MM.1S (cell line): Measurements from ENCODE around the gene CDH12.

Experiments
- EZH2 ChIP-seq: fragments of 300-600 bp; sonication (generic); optimal IDR thresholded peaks from 2 replicates; pipeline ENCODE3; 2017; ENCODE audit warnings: low read depth, mild to moderate bottlenecking, antibody characterized with exemption, low read length, mixed read lengths
- TF ChIP-seq, protein P1 (sequence below): fragments of 300-600 bp; sonication (generic); IDR thresholded peaks from 2 replicates; pipeline ENCODE4 v1.5.1; 2016; ENCODE audit warnings: antibody characterized with exemption, low read length, mixed read lengths

DNA sequence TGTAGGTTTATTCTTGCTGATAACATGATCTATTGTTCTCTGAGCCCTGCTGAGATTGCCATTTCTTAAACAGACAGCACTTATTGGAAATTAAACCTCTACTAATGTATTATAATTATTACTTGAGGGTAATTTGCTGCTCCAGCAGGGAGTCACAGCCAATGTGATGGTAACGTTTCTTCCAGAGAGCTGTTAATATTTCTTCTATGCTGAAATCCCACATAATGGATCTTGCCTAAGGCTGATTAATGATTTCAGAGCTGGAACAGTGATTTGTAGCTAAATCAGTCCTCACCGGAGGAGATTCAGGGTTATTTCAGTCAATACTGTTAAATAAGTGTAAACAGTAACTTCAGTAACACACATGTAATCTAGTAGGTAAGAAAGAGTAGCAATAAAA, 170.1 kb downstream of the CDH12 start:
- TF ChIP-seq, protein P1, sequence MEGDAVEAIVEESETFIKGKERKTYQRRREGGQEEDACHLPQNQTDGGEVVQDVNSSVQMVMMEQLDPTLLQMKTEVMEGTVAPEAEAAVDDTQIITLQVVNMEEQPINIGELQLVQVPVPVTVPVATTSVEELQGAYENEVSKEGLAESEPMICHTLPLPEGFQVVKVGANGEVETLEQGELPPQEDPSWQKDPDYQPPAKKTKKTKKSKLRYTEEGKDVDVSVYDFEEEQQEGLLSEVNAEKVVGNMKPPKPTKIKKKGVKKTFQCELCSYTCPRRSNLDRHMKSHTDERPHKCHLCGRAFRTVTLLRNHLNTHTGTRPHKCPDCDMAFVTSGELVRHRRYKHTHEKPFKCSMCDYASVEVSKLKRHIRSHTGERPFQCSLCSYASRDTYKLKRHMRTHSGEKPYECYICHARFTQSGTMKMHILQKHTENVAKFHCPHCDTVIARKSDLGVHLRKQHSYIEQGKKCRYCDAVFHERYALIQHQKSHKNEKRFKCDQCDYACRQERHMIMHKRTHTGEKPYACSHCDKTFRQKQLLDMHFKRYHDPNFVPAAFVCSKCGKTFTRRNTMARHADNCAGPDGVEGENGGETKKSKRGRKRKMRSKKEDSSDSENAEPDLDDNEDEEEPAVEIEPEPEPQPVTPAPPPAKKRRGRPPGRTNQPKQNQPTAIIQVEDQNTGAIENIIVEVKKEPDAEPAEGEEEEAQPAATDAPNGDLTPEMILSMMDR: no peak
- no peak for TF ChIP-seq EZH2
